AG04449 (cell line): Measurements from ENCODE around the gene CPEB3.

Experiments
- CTCF ChIA-PET: fragments of 350-600 bp; formaldehyde crosslinking; extraction: SDS; loops from one replicate; lab custom pipeline; 2021; ENCODE audit warnings: antibody characterized with exemption; lab: Yijun Ruan, JAX
- POLR2A ChIA-PET: fragments of 400-600, 350-600 bp; formaldehyde crosslinking; extraction: SDS; loops from one replicate; lab custom pipeline; 2020; ENCODE audit warnings: antibody characterized with exemption, inconsistent platforms; lab: Yijun Ruan, JAX
- DNase-seq: peaks from one replicate; pipeline ENCODE4 v3.0.0-alpha.2; 2010; ENCODE audit warnings: low read depth, low spot score
- H3K4me3 ChIP-seq: 2 replicates; pipeline ENCODE4 v1.5.1; 2011; ENCODE audit warnings: low read depth, mild to moderate bottlenecking, control low read depth, low read length
- CTCF ChIP-seq: IDR thresholded peaks from one replicate; pipeline ENCODE4 v1.5.1; 2011; ENCODE audit warnings: mild to moderate bottlenecking, moderate library complexity, low read length, control low read depth, inconsistent platforms; ENCODE audit not compliant: insufficient read depth; ENCODE audit errors: missing control alignments

The CPEB3 gene

GRCh38 chr10:92068900-92069299 is 222.0 kb downstream of the CPEB3 start:
- no peak for TF ChIP-seq CTCF
- CTCF ChIA-PET = no interaction called here

GRCh38 chr10:92066386-92066785 is 224.5 kb downstream of the CPEB3 start:
- DNase-seq = no peak
- no peak for TF ChIP-seq CTCF
- POLR2A ChIA-PET = no interaction called here
- CTCF ChIA-PET = interaction anchor here (0.8 to 1.9 kb wide), 2 partner anchors 8 to 21 kb away, joined by 4 to 6 read pairs; no protein-coding TSS in a partner anchor
- no peak overlapping the region for H3K4me3 ChIP-seq

More at GRCh38 chr10:92068900-92069299, 222.0 kb downstream of the CPEB3 start:
- POLR2A ChIA-PET = no interaction called here
- no peak overlapping the region for H3K4me3 ChIP-seq
- no peak for DNase-seq

GRCh38 chr10:92064506-92064905 is 226.4 kb downstream of the CPEB3 start:
- no peak for TF ChIP-seq CTCF
- CTCF ChIA-PET = interaction anchor here (1.9 kb wide), 2 partner anchors 10 to 24 kb away, joined by 6 to 7 read pairs; no protein-coding TSS in a partner anchor
- no peak overlapping the region for H3K4me3 ChIP-seq
- no peak for DNase-seq
- POLR2A ChIA-PET = no interaction called here

GRCh38 chr10:92062273-92062672 is 228.6 kb downstream of the CPEB3 start:
- no peak for DNase-seq
- no peak overlapping the region for H3K4me3 ChIP-seq
- TF ChIP-seq CTCF = no peak
- ChIA-PET CTCF (interaction anchor here (0.7 to 1.3 kb wide), 2 partner anchors 8 to 17 kb away, joined by 3 to 4 read pairs; no protein-coding TSS in a partner anchor), POLR2A (no interaction called here)

GRCh38 chr10:92054807-92055206 is 236.1 kb downstream of the CPEB3 start:
- no peak for DNase-seq
- no peak for TF ChIP-seq CTCF
- ChIA-PET POLR2A (no interaction called here), CTCF (no interaction called here)
- no peak overlapping the region for H3K4me3 ChIP-seq

GRCh38 chr10:92052741-92053140 is 238.1 kb downstream of the CPEB3 start:
- TF ChIP-seq CTCF = no peak
- POLR2A ChIA-PET = no interaction called here
- no peak overlapping the region for H3K4me3 ChIP-seq
- CTCF ChIA-PET = no interaction called here
- DNase-seq = no peak
